Cardiac muscle cell (in vitro differentiated cells and primary cell): ENCODE measurements around the gene CYB5R3. TPM values are rescaled to one million over a fixed set of nuclear protein-coding genes. Genes with fewer than 3 reads are reported as not detected.

Experiments
- DNase-seq, 2 donors: peaks; one replicate each; pipeline versions ENCODE4 v3.0.0 to v3.0.0-alpha.2; 2010 to 2017; ENCODE audit warnings: low read depth in 1 of 2, low spot score in 1 of 2
- H3K27ac ChIP-seq: fragments of 200-600 bp; sonication (generic); 2 replicates; pipeline ENCODE4 v1.5.1; 2016
- H3K27me3 ChIP-seq: fragments of 200-600 bp; sonication (generic); 2 replicates; pipeline ENCODE4 v1.6.0; 2016; ENCODE audit warnings: control low read depth
- H3K36me3 ChIP-seq: fragments of 200-600 bp; sonication (generic); 2 replicates; pipeline ENCODE4 v1.5.1; 2016; ENCODE audit warnings: control low read depth
- H3K4me1 ChIP-seq: fragments of 200-600 bp; sonication (generic); 2 replicates; pipeline ENCODE4 v1.8.1; 2017; ENCODE audit warnings: low read depth, mild to moderate bottlenecking, mixed run types
- H3K4me3 ChIP-seq: fragments of 200-600 bp; sonication (generic); 2 replicates; pipeline ENCODE4 v1.5.1; 2016; ENCODE audit warnings: mild to moderate bottlenecking
- H3K9me3 ChIP-seq: fragments of 200-600 bp; sonication (generic); 2 replicates; pipeline ENCODE4 v1.5.1; 2017; ENCODE audit warnings: low read depth, mild to moderate bottlenecking, control low read depth
- CTCF ChIP-seq: IDR thresholded peaks from 2 replicates; pipeline ENCODE4 v1.5.1; 2012; ENCODE audit warnings: low read depth, mild to moderate bottlenecking, low read length
- polyA plus RNA-seq: library from polyadenylated mRNA; unstranded; fragments of >200 nt; fragmentation: Nextera tagmentation; extraction: Ambion mirVana; gene quantifications from 2 replicates; pipeline ENCODE4 v1.2.1, GENCODE V29; 2016
- total RNA-seq: library from RNA; depleted of rRNA; stranded (reverse); fragments of >200 nt; gene quantifications from 2 replicates; pipeline ENCODE4 v1.2.3, GENCODE V29; 2016

Gene CYB5R3
- total and polyA plus RNA-seq, 2 experiments from 2014 or later = 180 to 366 TPM

- Histone ChIP-seq H3K36me3 (no peaks in the 10 kb centered on the region), H3K9me3 (no peaks in the 10 kb centered on the region), H3K4me1 (peaks cover 21% of the 10 kb centered on the region), H3K27me3 (no peaks in the 10 kb centered on the region), H3K27ac (no peak overlapping the region), H3K4me3 (no peak overlapping the region)
- DNase-seq = no peak
- no peak for TF ChIP-seq CTCF
Measured at GRCh38 chr22:42693055-42693762, 44.0 kb upstream of the CYB5R3 start.

GRCh38 chr22:42692239-42693054 lies 43.3 kb upstream of the CYB5R3 start:
- Histone ChIP-seq H3K27me3 (no peaks in the 10 kb centered on the region), H3K36me3 (no peaks in the 10 kb centered on the region), H3K4me1 (peaks cover 19% of the 10 kb centered on the region), H3K9me3 (no peaks in the 10 kb centered on the region), H3K27ac (no peak overlapping the region), H3K4me3 (no peak overlapping the region)
- DNase-seq = no peak
- TF ChIP-seq CTCF = no peak

- no peaks in the 10 kb centered on the region for H3K27me3 ChIP-seq
- H3K36me3 ChIP-seq = no peaks in the 10 kb centered on the region
- peaks cover 17% of the 10 kb centered on the region for H3K4me1 ChIP-seq
- TF ChIP-seq CTCF = no peak
- H3K4me3 ChIP-seq = no peak overlapping the region
- no peaks in the 10 kb centered on the region for H3K9me3 ChIP-seq
- no peak for DNase-seq
- no peak overlapping the region for H3K27ac ChIP-seq
Measured at GRCh38 chr22:42691440-42691839, 42.2 kb upstream of the CYB5R3 start.

- peak overlapping the region; percentile 93 for H3K27ac ChIP-seq
- no peak overlapping the region for H3K4me3 ChIP-seq
- TF ChIP-seq CTCF = no peak
- peak; percentile 89 to 97 for DNase-seq
- H3K36me3 ChIP-seq = no peaks in the 10 kb centered on the region
- no peaks in the 10 kb centered on the region for H3K9me3 ChIP-seq
- no peaks in the 10 kb centered on the region for H3K27me3 ChIP-seq
- H3K4me1 ChIP-seq = peaks cover 29% of the 10 kb centered on the region
Measured at GRCh38 chr22:42688241-42689211, 39.3 kb upstream of the CYB5R3 start.

- DNase-seq = no peak
- no peaks in the 10 kb centered on the region for H3K36me3 ChIP-seq
- H3K27me3 ChIP-seq = no peaks in the 10 kb centered on the region
- H3K9me3 ChIP-seq = no peaks in the 10 kb centered on the region
- no peak for TF ChIP-seq CTCF
- no peak overlapping the region for H3K4me3 ChIP-seq
- H3K27ac ChIP-seq = peak overlapping the region; percentile 79
- H3K4me1 ChIP-seq = peaks cover 31% of the 10 kb centered on the region
Measured at GRCh38 chr22:42686756-42687491, 37.7 kb upstream of the CYB5R3 start.
